ENCODE results near the gene ZNF521. TPM values are rescaled to one million over a fixed set of nuclear protein-coding genes. Genes with fewer than 3 reads are reported as not detected.

Gene ZNF521
- total and polyA plus RNA-seq, 2 experiments from 2014 or later, result 3.1 to 9.2 TPM

- no peaks in the 10 kb centered on the region for H3K9me3 Mint-ChIP-seq
- DNase-seq (ENCODE audit: low spot score) (no peak), ATAC-seq (no peak)
- no peaks in the 10 kb centered on the region for H3F3A ChIP-seq (replicated peaks; ENCODE audit: low read depth)
- H3K27me3 Mint-ChIP-seq (ENCODE audit: insufficient read depth, low read depth, poor library complexity), result no peaks in the 10 kb centered on the region
- H2AFZ ChIP-seq, result no peak overlapping the region
- H3K36me3 ChIP-seq (ENCODE audit: insufficient read depth), result no peaks in the 10 kb centered on the region
- no peak overlapping the region for H3K4me2 ChIP-seq
- peaks cover 5% of the 10 kb centered on the region; the same call in 1 of the 2 replicates for H3K9me2 ChIP-seq (ENCODE audit: insufficient read depth)
- H3K27me3 ChIP-seq (ENCODE audit: insufficient read depth), result no peaks in the 10 kb centered on the region
- H3K4me1 Mint-ChIP-seq, result no peaks in the 10 kb centered on the region
- no peaks in the 10 kb centered on the region for H4K20me1 ChIP-seq (replicated peaks; ENCODE audit: insufficient read depth)
- H3K27ac ChIP-seq (ENCODE audit: low read depth), result no peak overlapping the region
- no peaks in the 10 kb centered on the region for H3K79me2 ChIP-seq (replicated peaks; ENCODE audit: insufficient read depth)
- no peak overlapping the region for H3K4me3 Mint-ChIP-seq
- TF ChIP-seq ZNF114 (CRISPR knock-in tag; IDR thresholded peaks at IDR 0.05) (no peak), REST (IDR thresholded peaks at IDR 0.05; ENCODE audit: unreplicated experiment) (no peak), EZH2phosphoT487 (IDR thresholded peaks at IDR 0.05; ENCODE audit: unreplicated experiment) (no peak), ETS1 (IDR thresholded peaks at IDR 0.05) (no peak), NANOG (IDR thresholded peaks at IDR 0.05; ENCODE audit: borderline replicate concordance) (no peak), CREB1 (CRISPR knock-in tag; IDR thresholded peaks at IDR 0.05; ENCODE audit: low read depth) (no peak), STAT1 (IDR thresholded peaks at IDR 0.05; ENCODE audit: unreplicated experiment) (no peak), POLR2AphosphoS5 (IDR thresholded peaks at IDR 0.05; ENCODE audit: low read depth) (no peak), EZH2 (IDR thresholded peaks at IDR 0.05; ENCODE audit: low read depth, unreplicated experiment) (no peak), JUNB (IDR thresholded peaks at IDR 0.05; ENCODE audit: unreplicated experiment) (no peak), ZNF331 (CRISPR knock-in tag; IDR thresholded peaks at IDR 0.05; ENCODE audit: low read depth) (no peak)
- TF ChIP-seq, protein P1, sequence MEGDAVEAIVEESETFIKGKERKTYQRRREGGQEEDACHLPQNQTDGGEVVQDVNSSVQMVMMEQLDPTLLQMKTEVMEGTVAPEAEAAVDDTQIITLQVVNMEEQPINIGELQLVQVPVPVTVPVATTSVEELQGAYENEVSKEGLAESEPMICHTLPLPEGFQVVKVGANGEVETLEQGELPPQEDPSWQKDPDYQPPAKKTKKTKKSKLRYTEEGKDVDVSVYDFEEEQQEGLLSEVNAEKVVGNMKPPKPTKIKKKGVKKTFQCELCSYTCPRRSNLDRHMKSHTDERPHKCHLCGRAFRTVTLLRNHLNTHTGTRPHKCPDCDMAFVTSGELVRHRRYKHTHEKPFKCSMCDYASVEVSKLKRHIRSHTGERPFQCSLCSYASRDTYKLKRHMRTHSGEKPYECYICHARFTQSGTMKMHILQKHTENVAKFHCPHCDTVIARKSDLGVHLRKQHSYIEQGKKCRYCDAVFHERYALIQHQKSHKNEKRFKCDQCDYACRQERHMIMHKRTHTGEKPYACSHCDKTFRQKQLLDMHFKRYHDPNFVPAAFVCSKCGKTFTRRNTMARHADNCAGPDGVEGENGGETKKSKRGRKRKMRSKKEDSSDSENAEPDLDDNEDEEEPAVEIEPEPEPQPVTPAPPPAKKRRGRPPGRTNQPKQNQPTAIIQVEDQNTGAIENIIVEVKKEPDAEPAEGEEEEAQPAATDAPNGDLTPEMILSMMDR (conservative IDR thresholded peaks at IDR 0.05; ENCODE audit: low read depth in 2 of 2), result no peak
- TF ChIP-seq, protein P2, sequence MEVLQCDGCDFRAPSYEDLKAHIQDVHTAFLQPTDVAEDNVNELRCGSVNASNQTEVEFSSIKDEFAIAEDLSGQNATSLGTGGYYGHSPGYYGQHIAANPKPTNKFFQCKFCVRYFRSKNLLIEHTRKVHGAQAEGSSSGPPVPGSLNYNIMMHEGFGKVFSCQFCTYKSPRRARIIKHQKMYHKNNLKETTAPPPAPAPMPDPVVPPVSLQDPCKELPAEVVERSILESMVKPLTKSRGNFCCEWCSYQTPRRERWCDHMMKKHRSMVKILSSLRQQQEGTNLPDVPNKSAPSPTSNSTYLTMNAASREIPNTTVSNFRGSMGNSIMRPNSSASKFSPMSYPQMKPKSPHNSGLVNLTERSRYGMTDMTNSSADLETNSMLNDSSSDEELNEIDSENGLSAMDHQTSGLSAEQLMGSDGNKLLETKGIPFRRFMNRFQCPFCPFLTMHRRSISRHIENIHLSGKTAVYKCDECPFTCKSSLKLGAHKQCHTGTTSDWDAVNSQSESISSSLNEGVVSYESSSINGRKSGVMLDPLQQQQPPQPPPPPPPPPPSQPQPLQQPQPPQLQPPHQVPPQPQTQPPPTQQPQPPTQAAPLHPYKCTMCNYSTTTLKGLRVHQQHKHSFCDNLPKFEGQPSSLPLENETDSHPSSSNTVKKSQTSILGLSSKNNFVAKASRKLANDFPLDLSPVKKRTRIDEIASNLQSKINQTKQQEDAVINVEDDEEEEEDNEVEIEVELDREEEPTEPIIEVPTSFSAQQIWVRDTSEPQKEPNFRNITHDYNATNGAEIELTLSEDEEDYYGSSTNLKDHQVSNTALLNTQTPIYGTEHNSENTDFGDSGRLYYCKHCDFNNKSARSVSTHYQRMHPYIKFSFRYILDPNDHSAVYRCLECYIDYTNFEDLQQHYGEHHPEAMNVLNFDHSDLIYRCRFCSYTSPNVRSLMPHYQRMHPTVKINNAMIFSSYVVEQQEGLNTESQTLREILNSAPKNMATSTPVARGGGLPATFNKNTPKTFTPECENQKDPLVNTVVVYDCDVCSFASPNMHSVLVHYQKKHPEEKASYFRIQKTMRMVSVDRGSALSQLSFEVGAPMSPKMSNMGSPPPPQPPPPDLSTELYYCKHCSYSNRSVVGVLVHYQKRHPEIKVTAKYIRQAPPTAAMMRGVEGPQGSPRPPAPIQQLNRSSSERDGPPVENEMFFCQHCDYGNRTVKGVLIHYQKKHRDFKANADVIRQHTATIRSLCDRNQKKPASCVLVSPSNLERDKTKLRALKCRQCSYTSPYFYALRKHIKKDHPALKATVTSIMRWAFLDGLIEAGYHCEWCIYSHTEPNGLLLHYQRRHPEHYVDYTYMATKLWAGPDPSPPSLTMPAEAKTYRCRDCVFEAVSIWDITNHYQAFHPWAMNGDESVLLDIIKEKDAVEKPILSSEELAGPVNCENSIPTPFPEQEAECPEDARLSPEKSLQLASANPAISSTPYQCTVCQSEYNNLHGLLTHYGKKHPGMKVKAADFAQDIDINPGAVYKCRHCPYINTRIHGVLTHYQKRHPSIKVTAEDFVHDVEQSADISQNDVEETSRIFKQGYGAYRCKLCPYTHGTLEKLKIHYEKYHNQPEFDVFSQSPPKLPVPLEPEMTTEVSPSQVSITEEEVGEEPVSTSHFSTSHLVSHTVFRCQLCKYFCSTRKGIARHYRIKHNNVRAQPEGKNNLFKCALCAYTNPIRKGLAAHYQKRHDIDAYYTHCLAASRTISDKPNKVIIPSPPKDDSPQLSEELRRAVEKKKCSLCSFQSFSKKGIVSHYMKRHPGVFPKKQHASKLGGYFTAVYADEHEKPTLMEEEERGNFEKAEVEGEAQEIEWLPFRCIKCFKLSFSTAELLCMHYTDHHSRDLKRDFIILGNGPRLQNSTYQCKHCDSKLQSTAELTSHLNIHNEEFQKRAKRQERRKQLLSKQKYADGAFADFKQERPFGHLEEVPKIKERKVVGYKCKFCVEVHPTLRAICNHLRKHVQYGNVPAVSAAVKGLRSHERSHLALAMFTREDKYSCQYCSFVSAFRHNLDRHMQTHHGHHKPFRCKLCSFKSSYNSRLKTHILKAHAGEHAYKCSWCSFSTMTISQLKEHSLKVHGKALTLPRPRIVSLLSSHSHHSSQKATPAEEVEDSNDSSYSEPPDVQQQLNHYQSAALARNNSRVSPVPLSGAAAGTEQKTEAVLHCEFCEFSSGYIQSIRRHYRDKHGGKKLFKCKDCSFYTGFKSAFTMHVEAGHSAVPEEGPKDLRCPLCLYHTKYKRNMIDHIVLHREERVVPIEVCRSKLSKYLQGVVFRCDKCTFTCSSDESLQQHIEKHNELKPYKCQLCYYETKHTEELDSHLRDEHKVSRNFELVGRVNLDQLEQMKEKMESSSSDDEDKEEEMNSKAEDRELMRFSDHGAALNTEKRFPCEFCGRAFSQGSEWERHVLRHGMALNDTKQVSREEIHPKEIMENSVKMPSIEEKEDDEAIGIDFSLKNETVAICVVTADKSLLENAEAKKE (CRISPR knock-in tag; IDR thresholded peaks at IDR 0.05), result no peak
- no peak overlapping the region for H3K27ac Mint-ChIP-seq
- H3K4me1 ChIP-seq (ENCODE audit: insufficient read depth), result no peaks in the 10 kb centered on the region
- H3K36me3 Mint-ChIP-seq (ENCODE audit: low read depth), result no peaks in the 10 kb centered on the region
- no peak overlapping the region for H3K4me3 ChIP-seq
Observed at GRCh38 chr18:25019931-25020330, 332.0 kb downstream of the ZNF521 start.

Measured in GM23338 (cell line).